ENCODE measurements around the gene PSME2. TPM values are rescaled to one million over a fixed set of nuclear protein-coding genes. Genes with fewer than 3 reads are reported as not detected.

PSME2 gene
- total and polyA plus RNA-seq, 2 donors (not counting 3 experiments of a cell fraction or from before 2014, with no cell fraction given): 66.5 to 126 TPM

DNA sequence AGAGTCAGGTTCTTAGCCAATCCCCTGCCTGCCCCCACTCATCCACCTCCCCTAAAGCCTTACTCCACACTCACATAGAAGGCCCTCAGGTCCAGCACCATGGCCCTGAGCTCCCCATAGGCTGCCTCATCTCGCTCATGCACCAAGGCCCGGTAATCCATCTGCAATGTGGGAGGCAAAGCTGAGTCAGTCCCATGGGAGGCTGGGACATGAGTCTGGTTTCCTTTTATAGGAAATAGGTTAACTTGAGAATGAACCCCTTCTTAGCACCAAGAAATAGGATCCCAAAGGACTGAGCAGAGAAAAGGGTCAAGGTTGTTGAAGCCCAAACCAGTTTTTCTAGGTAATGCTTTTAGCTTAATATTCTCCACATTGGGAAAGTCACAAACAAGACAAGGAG lies 2.9 kb downstream of the PSME2 start:
- CTCF ChIA-PET: interaction anchor here (1.0 to 1.6 kb wide), 2 partner anchors 17 to 153 kb away, joined by 3 to 9 read pairs; partner anchors contain the start of gene IRF9
- H3K4me3 ChIP-seq (replicated peaks in 1 of 3; ENCODE audit: insufficient read depth in 1 of 3, low read depth in 1 of 3, low read length in 3 of 3): no peak overlapping the region
- peaks cover 2 to 15% of the 10 kb centered on the region in 2 experiments for H3K36me3 ChIP-seq (ENCODE audit: control insufficient read depth in 2 of 2, extremely low read depth in 1 of 2, insufficient read depth in 2 of 2, low read length in 2 of 2)
- H3K9me1 ChIP-seq (replicated peaks; ENCODE audit: control insufficient read depth, extremely low read depth, insufficient read depth, low read length): no peaks in the 10 kb centered on the region
- peaks cover 24% of the 10 kb centered on the region for H3K4me1 ChIP-seq (ENCODE audit: control insufficient read depth, extremely low read depth, insufficient read depth, low read length)
- TF ChIP-seq POLR2AphosphoS5 (IDR thresholded peaks at IDR 0.05; ENCODE audit: insufficient read depth, low read depth, low read length) (no peak), JUN (IDR thresholded peaks at IDR 0.05; ENCODE audit: borderline replicate concordance, insufficient read depth, insufficient read length, low read depth) (no peak), EZH2 (IDR thresholded peaks at IDR 0.05; ENCODE audit: borderline replicate concordance, low read depth, low read length, severe bottlenecking) (no peak), FOS (IDR thresholded peaks at IDR 0.05; ENCODE audit: borderline replicate concordance, insufficient read depth, low read length) (no peak), POLR2A (IDR thresholded peaks at IDR 0.05; ENCODE audit: low read depth, low read length) (no peak)
- TF ChIP-seq, protein P1, sequence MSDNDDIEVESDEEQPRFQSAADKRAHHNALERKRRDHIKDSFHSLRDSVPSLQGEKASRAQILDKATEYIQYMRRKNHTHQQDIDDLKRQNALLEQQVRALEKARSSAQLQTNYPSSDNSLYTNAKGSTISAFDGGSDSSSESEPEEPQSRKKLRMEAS (IDR thresholded peaks at IDR 0.05; ENCODE audit: insufficient read depth, insufficient read length): no peak
- TF ChIP-seq, protein P2, sequence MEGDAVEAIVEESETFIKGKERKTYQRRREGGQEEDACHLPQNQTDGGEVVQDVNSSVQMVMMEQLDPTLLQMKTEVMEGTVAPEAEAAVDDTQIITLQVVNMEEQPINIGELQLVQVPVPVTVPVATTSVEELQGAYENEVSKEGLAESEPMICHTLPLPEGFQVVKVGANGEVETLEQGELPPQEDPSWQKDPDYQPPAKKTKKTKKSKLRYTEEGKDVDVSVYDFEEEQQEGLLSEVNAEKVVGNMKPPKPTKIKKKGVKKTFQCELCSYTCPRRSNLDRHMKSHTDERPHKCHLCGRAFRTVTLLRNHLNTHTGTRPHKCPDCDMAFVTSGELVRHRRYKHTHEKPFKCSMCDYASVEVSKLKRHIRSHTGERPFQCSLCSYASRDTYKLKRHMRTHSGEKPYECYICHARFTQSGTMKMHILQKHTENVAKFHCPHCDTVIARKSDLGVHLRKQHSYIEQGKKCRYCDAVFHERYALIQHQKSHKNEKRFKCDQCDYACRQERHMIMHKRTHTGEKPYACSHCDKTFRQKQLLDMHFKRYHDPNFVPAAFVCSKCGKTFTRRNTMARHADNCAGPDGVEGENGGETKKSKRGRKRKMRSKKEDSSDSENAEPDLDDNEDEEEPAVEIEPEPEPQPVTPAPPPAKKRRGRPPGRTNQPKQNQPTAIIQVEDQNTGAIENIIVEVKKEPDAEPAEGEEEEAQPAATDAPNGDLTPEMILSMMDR (IDR thresholded peaks at IDR 0.05; ENCODE audit: extremely low read depth in 1 of 2, insufficient read depth in 1 of 2, low read depth in 1 of 2, low read length in 2 of 2): no peak
- POLR2A ChIA-PET: no interaction called here
- H3K9me3 ChIP-seq (replicated peaks; ENCODE audit: control insufficient read depth, insufficient read depth, low read length): no peaks in the 10 kb centered on the region
- H3K27me3 ChIP-seq (ENCODE audit: control insufficient read depth in 2 of 2, insufficient read depth in 2 of 2, low read length in 2 of 2): no peaks in the 10 kb centered on the region
- H2AFZ ChIP-seq (ENCODE audit: low read depth, low read length): no peak overlapping the region
- no peaks in the 10 kb centered on the region for H4K20me1 ChIP-seq (replicated peaks; ENCODE audit: control insufficient read depth, extremely low read depth, insufficient read depth, low read length)
- H3K4me2 ChIP-seq (ENCODE audit: insufficient read depth, low read length): no peak overlapping the region
- no peak overlapping the region for H3K27ac ChIP-seq (ENCODE audit: insufficient read depth, low read depth, low read length)
- intact Hi-C loops (cut with micrococcal nuclease) (no loop called here), dilution Hi-C loops (cut with MboI; ENCODE audit: extremely low pct_ligation_motif_present, low sequenced_read_pairs) (no loop called here)
- DNase-seq (ENCODE audit: low read depth, low spot score) (no peak), FAIRE-seq (no peak)
- peaks cover 35% of the 10 kb centered on the region for H3K79me2 ChIP-seq (ENCODE audit: control insufficient read depth, insufficient read depth, low read length)
- no peak overlapping the region for H3K9ac ChIP-seq (replicated peaks; ENCODE audit: extremely low read depth, insufficient read depth, low read length)
- BruUV-seq (replicated peaks): no TSS peak
